IPS-NIHi11 (cell line): ENCODE measurements around the gene FNDC10.

Experiments used
- DNase-seq: peaks from one replicate; pipeline ENCODE4 v3.0.0; 2012; ENCODE audit warnings: mixed read lengths, low spot score

FNDC10 gene

GRCh38 chr1:1627829-1628753 lies 28.2 kb upstream of the FNDC10 start:
- no peak for DNase-seq

- peak; percentile 14 for DNase-seq
These were observed 27.4 kb upstream of the FNDC10 start for GRCh38 chr1:1627261-1627828.

- DNase-seq = no peak
These were observed 26.5 kb upstream of the FNDC10 start for GRCh38 chr1:1626207-1627141.

GRCh38 chr1:1625824-1626206 lies 25.9 kb upstream of the FNDC10 start:
- DNase-seq = no peak

- DNase-seq = no peak
These were observed 25.5 kb upstream of the FNDC10 start for GRCh38 chr1:1625404-1625775.

GRCh38 chr1:1624443-1625403 lies 24.8 kb upstream of the FNDC10 start:
- DNase-seq = peak; percentile 57

GRCh38 chr1:1623631-1624442 lies 23.9 kb upstream of the FNDC10 start:
- DNase-seq = no peak

- no peak for DNase-seq
These were observed 23.3 kb upstream of the FNDC10 start for GRCh38 chr1:1623181-1623630.

GRCh38 chr1:1622788-1623094 lies 22.8 kb upstream of the FNDC10 start:
- DNase-seq = no peak

- DNase-seq = no peak
These were observed 22.3 kb upstream of the FNDC10 start for GRCh38 chr1:1622010-1622787.

- no peak for DNase-seq
These were observed 21.5 kb upstream of the FNDC10 start for GRCh38 chr1:1621173-1622009.

- DNase-seq = no peak
These were observed 20.7 kb upstream of the FNDC10 start for GRCh38 chr1:1620433-1621139.

GRCh38 chr1:1619917-1620361 lies 20.0 kb upstream of the FNDC10 start:
- peak; percentile 74 for DNase-seq

GRCh38 chr1:1618396-1619068 lies 18.6 kb upstream of the FNDC10 start:
- DNase-seq = no peak

- DNase-seq = no peak
These were observed 18.0 kb upstream of the FNDC10 start for GRCh38 chr1:1617925-1618324.

GRCh38 chr1:1617516-1617915 lies 17.6 kb upstream of the FNDC10 start:
- DNase-seq = no peak

GRCh38 chr1:1616838-1617237 lies 16.9 kb upstream of the FNDC10 start:
- no peak for DNase-seq
